HepG2 (cell line): ENCODE measurements around the gene LRBA.

Experiments used
- CEBPB ChIP-seq: IDR thresholded peaks from 2 replicates; pipeline ENCODE4 v1.6.1; 2011; ENCODE audit warnings: low read depth, low read length, improper control_type of control experiment, borderline replicate concordance
- JDP2 ChIP-seq: sonication (generic); formaldehyde crosslinking; IDR thresholded peaks from 2 replicates; pipeline ENCODE4 v1.8.1; 2022; ENCODE audit warnings: missing genetic modification reagents, borderline replicate concordance
- STAG1 ChIP-seq: sonication (generic); formaldehyde crosslinking; IDR thresholded peaks from 2 replicates; pipeline ENCODE4 v1.4.0; 2020; ENCODE audit warnings: missing genetic modification reagents
- ZFP37 ChIP-seq: sonication (generic); formaldehyde crosslinking; IDR thresholded peaks from 2 replicates; pipeline ENCODE4 v1.4.0; 2020; ENCODE audit warnings: missing genetic modification reagents, borderline replicate concordance
- ZNF44 ChIP-seq: sonication (generic); formaldehyde crosslinking; IDR thresholded peaks from 2 replicates; pipeline ENCODE4 v1.5.1; 2020; ENCODE audit warnings: mild to moderate bottlenecking, missing genetic modification reagents
- ZNF468 ChIP-seq: sonication (generic); formaldehyde crosslinking; IDR thresholded peaks from 2 replicates; pipeline ENCODE4 v1.8.0; 2022; ENCODE audit warnings: mild to moderate bottlenecking, moderate library complexity, missing genetic modification reagents
- ZNF772 ChIP-seq: sonication (generic); formaldehyde crosslinking; IDR thresholded peaks from 2 replicates; pipeline ENCODE4 v1.5.0; 2020; ENCODE audit warnings: mild to moderate bottlenecking, missing genetic modification reagents
- TF ChIP-seq, protein P1 (sequence below), 2 experiments: sonication (generic) in 1 of 2; formaldehyde crosslinking in 1 of 2; IDR thresholded peaks; 2 replicates each; pipeline versions ENCODE4 v1.5.1 to v1.6.1; 2011 to 2020; ENCODE audit warnings: borderline replicate concordance in 1 of 2, low read depth in 1 of 2, low read length in 1 of 2, mild to moderate bottlenecking in 1 of 2, missing genetic modification reagents in 1 of 2, moderate library complexity in 1 of 2
- TF ChIP-seq, protein P2 (sequence below): sonication (generic); formaldehyde crosslinking; IDR thresholded peaks from 2 replicates; pipeline ENCODE4 v1.5.0; 2020; ENCODE audit warnings: mild to moderate bottlenecking, missing genetic modification reagents, moderate library complexity
- TF ChIP-seq, protein P3 (sequence below): IDR thresholded peaks from 2 replicates; pipeline ENCODE4 v1.6.1; 2016; ENCODE audit warnings: mild to moderate bottlenecking

DNA sequence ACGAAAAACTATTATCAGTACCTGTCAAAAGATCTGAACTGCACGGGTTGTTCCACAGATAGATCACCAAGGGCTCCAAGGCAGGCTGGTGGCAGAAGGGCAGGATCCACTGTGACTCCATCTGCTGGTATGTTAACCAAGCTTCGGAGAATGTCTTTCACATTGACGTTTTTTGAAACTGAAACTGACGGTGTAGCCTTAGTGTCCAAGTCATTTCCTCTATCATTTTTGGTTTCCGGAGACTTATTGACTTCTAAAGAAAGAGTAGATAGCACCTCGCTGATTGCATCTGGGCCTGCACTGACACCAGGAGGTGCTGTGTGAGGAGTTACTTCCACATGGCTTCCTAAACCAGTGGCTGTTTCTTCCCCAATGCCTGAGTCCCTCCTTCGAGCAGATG, 186.9 kb downstream of the LRBA start:
- TF ChIP-seq ZNF468, result no peak
- no peak for TF ChIP-seq JDP2 (CRISPR knock-in tag)
- TF ChIP-seq STAG1 (CRISPR knock-in tag), result no peak
- TF ChIP-seq ZNF44 (CRISPR knock-in tag), result no peak
- TF ChIP-seq CEBPB, result no peak
- no peak for TF ChIP-seq ZNF772
- no peak for TF ChIP-seq ZFP37 (CRISPR knock-in tag)
- TF ChIP-seq, protein P1, sequence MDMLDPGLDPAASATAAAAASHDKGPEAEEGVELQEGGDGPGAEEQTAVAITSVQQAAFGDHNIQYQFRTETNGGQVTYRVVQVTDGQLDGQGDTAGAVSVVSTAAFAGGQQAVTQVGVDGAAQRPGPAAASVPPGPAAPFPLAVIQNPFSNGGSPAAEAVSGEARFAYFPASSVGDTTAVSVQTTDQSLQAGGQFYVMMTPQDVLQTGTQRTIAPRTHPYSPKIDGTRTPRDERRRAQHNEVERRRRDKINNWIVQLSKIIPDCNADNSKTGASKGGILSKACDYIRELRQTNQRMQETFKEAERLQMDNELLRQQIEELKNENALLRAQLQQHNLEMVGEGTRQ (IDR thresholded peaks at IDR 0.05; ENCODE audit: low read depth, low read length), result no peak
- TF ChIP-seq, protein P1 (CRISPR knock-in tag; IDR thresholded peaks at IDR 0.05; ENCODE audit: borderline replicate concordance), result no peak
- TF ChIP-seq, protein P2, sequence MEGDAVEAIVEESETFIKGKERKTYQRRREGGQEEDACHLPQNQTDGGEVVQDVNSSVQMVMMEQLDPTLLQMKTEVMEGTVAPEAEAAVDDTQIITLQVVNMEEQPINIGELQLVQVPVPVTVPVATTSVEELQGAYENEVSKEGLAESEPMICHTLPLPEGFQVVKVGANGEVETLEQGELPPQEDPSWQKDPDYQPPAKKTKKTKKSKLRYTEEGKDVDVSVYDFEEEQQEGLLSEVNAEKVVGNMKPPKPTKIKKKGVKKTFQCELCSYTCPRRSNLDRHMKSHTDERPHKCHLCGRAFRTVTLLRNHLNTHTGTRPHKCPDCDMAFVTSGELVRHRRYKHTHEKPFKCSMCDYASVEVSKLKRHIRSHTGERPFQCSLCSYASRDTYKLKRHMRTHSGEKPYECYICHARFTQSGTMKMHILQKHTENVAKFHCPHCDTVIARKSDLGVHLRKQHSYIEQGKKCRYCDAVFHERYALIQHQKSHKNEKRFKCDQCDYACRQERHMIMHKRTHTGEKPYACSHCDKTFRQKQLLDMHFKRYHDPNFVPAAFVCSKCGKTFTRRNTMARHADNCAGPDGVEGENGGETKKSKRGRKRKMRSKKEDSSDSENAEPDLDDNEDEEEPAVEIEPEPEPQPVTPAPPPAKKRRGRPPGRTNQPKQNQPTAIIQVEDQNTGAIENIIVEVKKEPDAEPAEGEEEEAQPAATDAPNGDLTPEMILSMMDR (CRISPR knock-in tag), result no peak
- TF ChIP-seq, protein P3, sequence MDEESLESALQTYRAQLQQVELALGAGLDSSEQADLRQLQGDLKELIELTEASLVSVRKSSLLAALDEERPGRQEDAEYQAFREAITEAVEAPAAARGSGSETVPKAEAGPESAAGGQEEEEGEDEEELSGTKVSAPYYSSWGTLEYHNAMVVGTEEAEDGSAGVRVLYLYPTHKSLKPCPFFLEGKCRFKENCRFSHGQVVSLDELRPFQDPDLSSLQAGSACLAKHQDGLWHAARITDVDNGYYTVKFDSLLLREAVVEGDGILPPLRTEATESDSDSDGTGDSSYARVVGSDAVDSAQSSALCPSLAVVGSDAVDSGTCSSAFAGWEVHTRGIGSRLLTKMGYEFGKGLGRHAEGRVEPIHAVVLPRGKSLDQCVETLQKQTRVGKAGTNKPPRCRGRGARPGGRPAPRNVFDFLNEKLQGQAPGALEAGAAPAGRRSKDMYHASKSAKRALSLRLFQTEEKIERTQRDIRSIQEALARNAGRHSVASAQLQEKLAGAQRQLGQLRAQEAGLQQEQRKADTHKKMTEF (CRISPR knock-in tag), result no peak
